Activated CD8-positive, alpha-beta memory T cell treated with anti-CD3 and anti-CD28 coated beads for 48 hours (primary cell): ENCODE measurements around the gene BASP1.
"Not testable (repeated sequence)": the region's sequence is repeated elsewhere in the genome, so short reads cannot be mapped to it uniquely, and the experiment has no call there.

ENCODE experiments used
- DNase-seq, 3 experiments: peaks; one replicate each; pipeline ENCODE4 v3.0.0-alpha.2; 2020; ENCODE audit warnings: low read depth in 2 of 3, low spot score in 2 of 3

Gene BASP1

GRCh38 chr5:17315710-17316221, 98.3 kb downstream of the BASP1 start:
- DNase-seq: no peak

- DNase-seq: no peak
These were observed 99.6 kb downstream of the BASP1 start for GRCh38 chr5:17316970-17317459.

GRCh38 chr5:17317473-17317872, 100.0 kb downstream of the BASP1 start:
- no peak for DNase-seq

GRCh38 chr5:17319095-17319494, 101.7 kb downstream of the BASP1 start:
- DNase-seq: not testable (repeated sequence)

- no peak for DNase-seq
These were observed 108.6 kb downstream of the BASP1 start for GRCh38 chr5:17325770-17326599.
